ENCODE results near the gene INPP5D. TPM values are rescaled to one million over a fixed set of nuclear protein-coding genes. Genes with fewer than 3 reads are reported as not detected.

The INPP5D gene
- total and polyA plus RNA-seq, 4 donors: 2.9 to 18.8 (median 6.6) TPM

- no peak overlapping the region for H3K27ac ChIP-seq (ENCODE audit: low read depth in 1 of 2, low read length in 2 of 2)
- H3K4me1 ChIP-seq (ENCODE audit: control insufficient read depth in 4 of 4, insufficient read depth in 4 of 4, low read length in 3 of 4): peaks cover 0 to 5% (median 0%) of the 10 kb centered on the region in 4 donors
Observed at GRCh38 chr2:233076749-233077148, 16.6 kb downstream of the INPP5D start.

GRCh38 chr2:233079473-233079877 is 19.3 kb downstream of the INPP5D start:
- Histone ChIP-seq H3K36me3 (ENCODE audit: control insufficient read depth in 4 of 4, insufficient read depth in 3 of 4, low read depth in 1 of 4, low read length in 3 of 4) (no peaks in the 10 kb centered on the region), H3K27me3 (ENCODE audit: control insufficient read depth in 4 of 4, insufficient read depth in 4 of 4, low read length in 3 of 4) (no peaks in the 10 kb centered on the region), H3K4me3 (ENCODE audit: low read depth in 1 of 3, low read length in 3 of 3) (no peak overlapping the region), H3K4me1 (ENCODE audit: control insufficient read depth in 4 of 4, insufficient read depth in 4 of 4, low read length in 3 of 4) (peaks cover 0 to 9% (median 2%) of the 10 kb centered on the region in 4 donors), H3K27ac (ENCODE audit: low read depth in 1 of 2, low read length in 2 of 2) (peak overlapping the region; percentile 9 to 23), H3K9me3 (ENCODE audit: control insufficient read depth in 4 of 4, low read length in 3 of 4) (no peaks in the 10 kb centered on the region), H3K9ac (ENCODE audit: low read depth in 1 of 2, low read length in 2 of 2) (no peak overlapping the region)
- no peak for TF ChIP-seq FOXA1 (IDR thresholded peaks at IDR 0.05)
- no peak for TF ChIP-seq EGR1 (IDR thresholded peaks at IDR 0.05; ENCODE audit: low read depth in 2 of 2)
- no peak for TF ChIP-seq ZBTB33 (IDR thresholded peaks at IDR 0.05)
- TF ChIP-seq ATF3 (IDR thresholded peaks at IDR 0.05): no peak
- TF ChIP-seq MAX (IDR thresholded peaks at IDR 0.05): no peak
- TF ChIP-seq RAD21 (IDR thresholded peaks at IDR 0.05): no peak
- no peak for TF ChIP-seq HNF4G (IDR thresholded peaks at IDR 0.05)
- TF ChIP-seq HNF4A (conservative IDR thresholded peaks at IDR 0.05): no peak
- no peak for TF ChIP-seq RXRA (IDR thresholded peaks at IDR 0.05)
- no peak for TF ChIP-seq CTCF (IDR thresholded peaks at IDR 0.05; ENCODE audit: low read depth, low read length, missing input control)
- no peak for TF ChIP-seq FOXA2 (IDR thresholded peaks at IDR 0.05)
- TF ChIP-seq TAF1 (conservative IDR thresholded peaks at IDR 0.05): no peak
- no peak for TF ChIP-seq SP1 (IDR thresholded peaks at IDR 0.05)
- no peak for TF ChIP-seq NR2F2 (IDR thresholded peaks at IDR 0.05)
- TF ChIP-seq REST (IDR thresholded peaks at IDR 0.05): no peak
- TF ChIP-seq JUND (IDR thresholded peaks at IDR 0.05): no peak
- TF ChIP-seq GABPA (IDR thresholded peaks at IDR 0.05 in 1 of 2, conservative IDR thresholded peaks at IDR 0.05 in 1 of 2): no peak
- DNase-seq (ENCODE audit: low spot score): peak; percentile 32
- WGBS: 70% methylated on average over 10 of the region's 10 CpGs

More at GRCh38 chr2:233076749-233077148, 16.6 kb downstream of the INPP5D start:
- 71% methylated on average over 3 of the region's 3 CpGs for WGBS
- TF ChIP-seq HNF4G (IDR thresholded peaks at IDR 0.05) (no peak), FOXA1 (IDR thresholded peaks at IDR 0.05) (no peak), JUND (IDR thresholded peaks at IDR 0.05) (no peak)
- no peaks in the 10 kb centered on the region for H3K9me3 ChIP-seq (ENCODE audit: control insufficient read depth in 4 of 4, low read length in 3 of 4)
- no peaks in the 10 kb centered on the region for H3K27me3 ChIP-seq (ENCODE audit: control insufficient read depth in 4 of 4, insufficient read depth in 4 of 4, low read length in 3 of 4)
- DNase-seq (ENCODE audit: low spot score): no peak
- H3K36me3 ChIP-seq (ENCODE audit: control insufficient read depth in 4 of 4, insufficient read depth in 3 of 4, low read depth in 1 of 4, low read length in 3 of 4): no peaks in the 10 kb centered on the region
- no peak overlapping the region for H3K4me3 ChIP-seq (ENCODE audit: low read depth in 1 of 3, low read length in 3 of 3)
- H3K9ac ChIP-seq (ENCODE audit: low read depth in 1 of 2, low read length in 2 of 2): no peak overlapping the region

All from liver (tissue), 9 donors.